ENCODE results near the gene BAD. TPM values are rescaled to one million over a fixed set of nuclear protein-coding genes. Genes with fewer than 3 reads are reported as not detected.

Gene BAD
- total RNA-seq, 1 experiment from 2014 or later = 34.7 TPM

DNA sequence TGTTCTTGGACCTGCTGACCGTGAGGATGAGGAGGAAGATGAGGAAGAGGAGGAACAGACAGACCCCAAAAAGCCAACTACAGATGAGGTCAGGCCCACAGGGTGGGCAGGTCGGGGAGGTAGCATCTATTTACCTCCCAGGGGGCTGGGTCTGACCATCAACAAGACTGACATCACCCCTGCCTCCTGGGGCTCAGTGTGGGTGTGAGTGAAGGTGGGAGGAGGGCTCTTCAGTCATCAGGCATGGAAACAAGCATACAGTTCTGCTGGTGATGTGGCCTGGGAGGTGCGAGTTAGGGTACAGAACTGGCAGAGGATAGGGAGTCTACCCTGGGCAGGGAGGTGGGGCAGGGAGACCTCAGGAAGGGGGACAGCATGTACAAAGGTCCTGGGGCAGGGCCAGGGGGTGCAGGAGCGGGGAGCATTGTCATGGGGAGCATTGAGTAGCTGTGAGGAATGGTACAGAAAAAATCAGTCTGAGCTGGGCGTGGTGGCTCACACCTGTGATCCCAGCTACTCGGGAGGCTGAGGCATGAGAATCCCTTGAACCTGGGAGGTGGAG, 24.2 kb downstream of the BAD start:
- no peak overlapping the region for H3K4me3 Mint-ChIP-seq
- no peak overlapping the region for H3K27ac Mint-ChIP-seq
- no peaks in the 10 kb centered on the region for H3K27me3 Mint-ChIP-seq (ENCODE audit: low read depth)
- POLR2A ChIA-PET = no interaction called here
- no peaks in the 10 kb centered on the region for H3K9me3 Mint-ChIP-seq
- H3K36me3 Mint-ChIP-seq = peaks cover 37% of the 10 kb centered on the region
- no peaks in the 10 kb centered on the region; the same call in 1 of the 2 replicates for H3K4me1 Mint-ChIP-seq
- TF ChIP-seq SOX15 (CRISPR knock-in tag; IDR thresholded peaks at IDR 0.05) (no peak), TP53 (CRISPR knock-in tag; IDR thresholded peaks at IDR 0.05) (no peak), TEAD4 (CRISPR knock-in tag; IDR thresholded peaks at IDR 0.05) (no peak), ZNF423 (CRISPR knock-in tag; IDR thresholded peaks at IDR 0.05) (no peak), GRHL2 (CRISPR knock-in tag; IDR thresholded peaks at IDR 0.05; ENCODE audit: insufficient replicate concordance, severe bottlenecking) (no peak), FOXK1 (CRISPR knock-in tag; IDR thresholded peaks at IDR 0.05) (no peak), ETV6 (CRISPR knock-in tag; IDR thresholded peaks at IDR 0.05) (no peak), ATF1 (CRISPR knock-in tag; IDR thresholded peaks at IDR 0.05) (no peak), ZNF263 (CRISPR knock-in tag; IDR thresholded peaks at IDR 0.05; ENCODE audit: low read depth) (no peak), CREB1 (CRISPR knock-in tag; IDR thresholded peaks at IDR 0.05) (no peak), SMAD4 (CRISPR knock-in tag; IDR thresholded peaks at IDR 0.05) (no peak)
- TF ChIP-seq, protein P1, sequence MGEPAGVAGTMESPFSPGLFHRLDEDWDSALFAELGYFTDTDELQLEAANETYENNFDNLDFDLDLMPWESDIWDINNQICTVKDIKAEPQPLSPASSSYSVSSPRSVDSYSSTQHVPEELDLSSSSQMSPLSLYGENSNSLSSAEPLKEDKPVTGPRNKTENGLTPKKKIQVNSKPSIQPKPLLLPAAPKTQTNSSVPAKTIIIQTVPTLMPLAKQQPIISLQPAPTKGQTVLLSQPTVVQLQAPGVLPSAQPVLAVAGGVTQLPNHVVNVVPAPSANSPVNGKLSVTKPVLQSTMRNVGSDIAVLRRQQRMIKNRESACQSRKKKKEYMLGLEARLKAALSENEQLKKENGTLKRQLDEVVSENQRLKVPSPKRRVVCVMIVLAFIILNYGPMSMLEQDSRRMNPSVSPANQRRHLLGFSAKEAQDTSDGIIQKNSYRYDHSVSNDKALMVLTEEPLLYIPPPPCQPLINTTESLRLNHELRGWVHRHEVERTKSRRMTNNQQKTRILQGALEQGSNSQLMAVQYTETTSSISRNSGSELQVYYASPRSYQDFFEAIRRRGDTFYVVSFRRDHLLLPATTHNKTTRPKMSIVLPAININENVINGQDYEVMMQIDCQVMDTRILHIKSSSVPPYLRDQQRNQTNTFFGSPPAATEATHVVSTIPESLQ (CRISPR knock-in tag; IDR thresholded peaks at IDR 0.05) = no peak
- TF ChIP-seq, protein P2, sequence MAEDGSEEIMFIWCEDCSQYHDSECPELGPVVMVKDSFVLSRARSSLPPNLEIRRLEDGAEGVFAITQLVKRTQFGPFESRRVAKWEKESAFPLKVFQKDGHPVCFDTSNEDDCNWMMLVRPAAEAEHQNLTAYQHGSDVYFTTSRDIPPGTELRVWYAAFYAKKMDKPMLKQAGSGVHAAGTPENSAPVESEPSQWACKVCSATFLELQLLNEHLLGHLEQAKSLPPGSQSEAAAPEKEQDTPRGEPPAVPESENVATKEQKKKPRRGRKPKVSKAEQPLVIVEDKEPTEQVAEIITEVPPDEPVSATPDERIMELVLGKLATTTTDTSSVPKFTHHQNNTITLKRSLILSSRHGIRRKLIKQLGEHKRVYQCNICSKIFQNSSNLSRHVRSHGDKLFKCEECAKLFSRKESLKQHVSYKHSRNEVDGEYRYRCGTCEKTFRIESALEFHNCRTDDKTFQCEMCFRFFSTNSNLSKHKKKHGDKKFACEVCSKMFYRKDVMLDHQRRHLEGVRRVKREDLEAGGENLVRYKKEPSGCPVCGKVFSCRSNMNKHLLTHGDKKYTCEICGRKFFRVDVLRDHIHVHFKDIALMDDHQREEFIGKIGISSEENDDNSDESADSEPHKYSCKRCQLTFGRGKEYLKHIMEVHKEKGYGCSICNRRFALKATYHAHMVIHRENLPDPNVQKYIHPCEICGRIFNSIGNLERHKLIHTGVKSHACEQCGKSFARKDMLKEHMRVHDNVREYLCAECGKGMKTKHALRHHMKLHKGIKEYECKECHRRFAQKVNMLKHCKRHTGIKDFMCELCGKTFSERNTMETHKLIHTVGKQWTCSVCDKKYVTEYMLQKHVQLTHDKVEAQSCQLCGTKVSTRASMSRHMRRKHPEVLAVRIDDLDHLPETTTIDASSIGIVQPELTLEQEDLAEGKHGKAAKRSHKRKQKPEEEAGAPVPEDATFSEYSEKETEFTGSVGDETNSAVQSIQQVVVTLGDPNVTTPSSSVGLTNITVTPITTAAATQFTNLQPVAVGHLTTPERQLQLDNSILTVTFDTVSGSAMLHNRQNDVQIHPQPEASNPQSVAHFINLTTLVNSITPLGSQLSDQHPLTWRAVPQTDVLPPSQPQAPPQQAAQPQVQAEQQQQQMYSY (CRISPR knock-in tag; IDR thresholded peaks at IDR 0.05) = no peak
- TF ChIP-seq, protein P3, sequence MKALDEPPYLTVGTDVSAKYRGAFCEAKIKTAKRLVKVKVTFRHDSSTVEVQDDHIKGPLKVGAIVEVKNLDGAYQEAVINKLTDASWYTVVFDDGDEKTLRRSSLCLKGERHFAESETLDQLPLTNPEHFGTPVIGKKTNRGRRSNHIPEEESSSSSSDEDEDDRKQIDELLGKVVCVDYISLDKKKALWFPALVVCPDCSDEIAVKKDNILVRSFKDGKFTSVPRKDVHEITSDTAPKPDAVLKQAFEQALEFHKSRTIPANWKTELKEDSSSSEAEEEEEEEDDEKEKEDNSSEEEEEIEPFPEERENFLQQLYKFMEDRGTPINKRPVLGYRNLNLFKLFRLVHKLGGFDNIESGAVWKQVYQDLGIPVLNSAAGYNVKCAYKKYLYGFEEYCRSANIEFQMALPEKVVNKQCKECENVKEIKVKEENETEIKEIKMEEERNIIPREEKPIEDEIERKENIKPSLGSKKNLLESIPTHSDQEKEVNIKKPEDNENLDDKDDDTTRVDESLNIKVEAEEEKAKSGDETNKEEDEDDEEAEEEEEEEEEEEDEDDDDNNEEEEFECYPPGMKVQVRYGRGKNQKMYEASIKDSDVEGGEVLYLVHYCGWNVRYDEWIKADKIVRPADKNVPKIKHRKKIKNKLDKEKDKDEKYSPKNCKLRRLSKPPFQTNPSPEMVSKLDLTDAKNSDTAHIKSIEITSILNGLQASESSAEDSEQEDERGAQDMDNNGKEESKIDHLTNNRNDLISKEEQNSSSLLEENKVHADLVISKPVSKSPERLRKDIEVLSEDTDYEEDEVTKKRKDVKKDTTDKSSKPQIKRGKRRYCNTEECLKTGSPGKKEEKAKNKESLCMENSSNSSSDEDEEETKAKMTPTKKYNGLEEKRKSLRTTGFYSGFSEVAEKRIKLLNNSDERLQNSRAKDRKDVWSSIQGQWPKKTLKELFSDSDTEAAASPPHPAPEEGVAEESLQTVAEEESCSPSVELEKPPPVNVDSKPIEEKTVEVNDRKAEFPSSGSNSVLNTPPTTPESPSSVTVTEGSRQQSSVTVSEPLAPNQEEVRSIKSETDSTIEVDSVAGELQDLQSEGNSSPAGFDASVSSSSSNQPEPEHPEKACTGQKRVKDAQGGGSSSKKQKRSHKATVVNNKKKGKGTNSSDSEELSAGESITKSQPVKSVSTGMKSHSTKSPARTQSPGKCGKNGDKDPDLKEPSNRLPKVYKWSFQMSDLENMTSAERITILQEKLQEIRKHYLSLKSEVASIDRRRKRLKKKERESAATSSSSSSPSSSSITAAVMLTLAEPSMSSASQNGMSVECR (CRISPR knock-in tag; IDR thresholded peaks at IDR 0.05; ENCODE audit: borderline replicate concordance) = no peak
- TF ChIP-seq, protein P4, sequence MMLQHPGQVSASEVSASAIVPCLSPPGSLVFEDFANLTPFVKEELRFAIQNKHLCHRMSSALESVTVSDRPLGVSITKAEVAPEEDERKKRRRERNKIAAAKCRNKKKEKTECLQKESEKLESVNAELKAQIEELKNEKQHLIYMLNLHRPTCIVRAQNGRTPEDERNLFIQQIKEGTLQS (CRISPR knock-in tag; conservative IDR thresholded peaks at IDR 0.05) = no peak
- TF ChIP-seq, protein P5, sequence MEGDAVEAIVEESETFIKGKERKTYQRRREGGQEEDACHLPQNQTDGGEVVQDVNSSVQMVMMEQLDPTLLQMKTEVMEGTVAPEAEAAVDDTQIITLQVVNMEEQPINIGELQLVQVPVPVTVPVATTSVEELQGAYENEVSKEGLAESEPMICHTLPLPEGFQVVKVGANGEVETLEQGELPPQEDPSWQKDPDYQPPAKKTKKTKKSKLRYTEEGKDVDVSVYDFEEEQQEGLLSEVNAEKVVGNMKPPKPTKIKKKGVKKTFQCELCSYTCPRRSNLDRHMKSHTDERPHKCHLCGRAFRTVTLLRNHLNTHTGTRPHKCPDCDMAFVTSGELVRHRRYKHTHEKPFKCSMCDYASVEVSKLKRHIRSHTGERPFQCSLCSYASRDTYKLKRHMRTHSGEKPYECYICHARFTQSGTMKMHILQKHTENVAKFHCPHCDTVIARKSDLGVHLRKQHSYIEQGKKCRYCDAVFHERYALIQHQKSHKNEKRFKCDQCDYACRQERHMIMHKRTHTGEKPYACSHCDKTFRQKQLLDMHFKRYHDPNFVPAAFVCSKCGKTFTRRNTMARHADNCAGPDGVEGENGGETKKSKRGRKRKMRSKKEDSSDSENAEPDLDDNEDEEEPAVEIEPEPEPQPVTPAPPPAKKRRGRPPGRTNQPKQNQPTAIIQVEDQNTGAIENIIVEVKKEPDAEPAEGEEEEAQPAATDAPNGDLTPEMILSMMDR (IDR thresholded peaks at IDR 0.05) = no peak
- TF ChIP-seq, protein P6, sequence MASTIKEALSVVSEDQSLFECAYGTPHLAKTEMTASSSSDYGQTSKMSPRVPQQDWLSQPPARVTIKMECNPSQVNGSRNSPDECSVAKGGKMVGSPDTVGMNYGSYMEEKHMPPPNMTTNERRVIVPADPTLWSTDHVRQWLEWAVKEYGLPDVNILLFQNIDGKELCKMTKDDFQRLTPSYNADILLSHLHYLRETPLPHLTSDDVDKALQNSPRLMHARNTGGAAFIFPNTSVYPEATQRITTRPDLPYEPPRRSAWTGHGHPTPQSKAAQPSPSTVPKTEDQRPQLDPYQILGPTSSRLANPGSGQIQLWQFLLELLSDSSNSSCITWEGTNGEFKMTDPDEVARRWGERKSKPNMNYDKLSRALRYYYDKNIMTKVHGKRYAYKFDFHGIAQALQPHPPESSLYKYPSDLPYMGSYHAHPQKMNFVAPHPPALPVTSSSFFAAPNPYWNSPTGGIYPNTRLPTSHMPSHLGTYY (CRISPR knock-in tag; IDR thresholded peaks at IDR 0.05) = no peak
- TF ChIP-seq, protein P7, sequence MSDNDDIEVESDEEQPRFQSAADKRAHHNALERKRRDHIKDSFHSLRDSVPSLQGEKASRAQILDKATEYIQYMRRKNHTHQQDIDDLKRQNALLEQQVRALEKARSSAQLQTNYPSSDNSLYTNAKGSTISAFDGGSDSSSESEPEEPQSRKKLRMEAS (CRISPR knock-in tag; IDR thresholded peaks at IDR 0.05) = no peak
- no peak for ATAC-seq
- no peak for DNase-seq (ENCODE audit: low spot score)
- CTCF ChIA-PET = interaction anchor here (1.5 kb wide), 1 partner anchor 10 kb away, joined by 4 read pairs; no protein-coding TSS in a partner anchor
